ENCODE measurements around the gene KRTAP5-10.
A peak's percentile ranks its signal among the peaks of the same experiment; 100 is the strongest.
"Not testable (repeated sequence)": the region's sequence is repeated elsewhere in the genome, so short reads cannot be mapped to it uniquely, and the experiment has no call there.

The KRTAP5-10 gene

DNA sequence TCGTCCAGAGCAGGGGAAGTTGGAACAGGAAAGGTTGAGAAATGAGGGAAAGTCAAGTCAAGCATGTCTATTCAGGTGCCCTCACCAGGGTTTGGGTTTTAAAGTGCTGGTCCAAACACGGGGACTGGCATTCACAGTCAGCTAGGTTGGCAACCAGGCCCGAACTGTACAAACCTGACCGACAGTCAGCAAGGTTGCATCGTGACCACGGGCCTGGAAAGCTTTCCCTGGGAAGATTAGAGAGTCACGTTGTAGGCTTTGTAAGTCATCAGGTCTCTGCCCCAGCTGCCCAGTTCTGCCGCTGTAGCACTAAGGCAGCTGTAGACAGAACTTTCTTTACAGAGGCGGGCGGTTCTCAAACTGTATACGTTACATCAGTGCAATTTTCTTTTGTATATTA, 7.4 kb downstream of the KRTAP5-10 start:
- DNase-seq (ENCODE audit: low spot score): no peak

DNA sequence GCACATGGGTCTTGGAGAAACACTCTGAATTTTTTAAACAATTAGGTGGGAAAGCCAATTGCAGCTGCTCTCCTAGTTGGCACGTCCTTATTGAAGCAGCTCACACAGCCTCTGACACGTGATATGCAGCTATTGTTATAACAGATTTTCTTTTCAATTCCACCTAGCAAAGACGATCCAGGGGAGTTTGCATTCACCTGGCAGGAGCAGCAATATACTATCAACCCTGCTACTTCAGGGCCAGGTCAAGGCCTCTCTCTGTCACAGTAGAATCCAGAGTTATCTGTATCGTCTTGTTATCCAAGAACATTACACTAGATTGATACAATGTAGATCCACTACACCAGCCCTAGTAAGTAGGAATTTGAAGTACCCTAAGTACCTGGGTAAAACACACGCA, 9.1 kb downstream of the KRTAP5-10 start:
- no peak for DNase-seq (ENCODE audit: low spot score)

GRCh38 chr11:71575723-71576424, 10.5 kb downstream of the KRTAP5-10 start:
- no peak for DNase-seq (ENCODE audit: low spot score)

GRCh38 chr11:71576688-71577465, 11.5 kb downstream of the KRTAP5-10 start:
- DNase-seq (ENCODE audit: low spot score): not testable (repeated sequence)

- DNase-seq (ENCODE audit: low spot score): no peak
Measured at GRCh38 chr11:71577469-71578004, 12.2 kb downstream of the KRTAP5-10 start.

- not testable (repeated sequence) for DNase-seq (ENCODE audit: low spot score)
Measured at GRCh38 chr11:71579513-71579912, 14.2 kb downstream of the KRTAP5-10 start.

DNA sequence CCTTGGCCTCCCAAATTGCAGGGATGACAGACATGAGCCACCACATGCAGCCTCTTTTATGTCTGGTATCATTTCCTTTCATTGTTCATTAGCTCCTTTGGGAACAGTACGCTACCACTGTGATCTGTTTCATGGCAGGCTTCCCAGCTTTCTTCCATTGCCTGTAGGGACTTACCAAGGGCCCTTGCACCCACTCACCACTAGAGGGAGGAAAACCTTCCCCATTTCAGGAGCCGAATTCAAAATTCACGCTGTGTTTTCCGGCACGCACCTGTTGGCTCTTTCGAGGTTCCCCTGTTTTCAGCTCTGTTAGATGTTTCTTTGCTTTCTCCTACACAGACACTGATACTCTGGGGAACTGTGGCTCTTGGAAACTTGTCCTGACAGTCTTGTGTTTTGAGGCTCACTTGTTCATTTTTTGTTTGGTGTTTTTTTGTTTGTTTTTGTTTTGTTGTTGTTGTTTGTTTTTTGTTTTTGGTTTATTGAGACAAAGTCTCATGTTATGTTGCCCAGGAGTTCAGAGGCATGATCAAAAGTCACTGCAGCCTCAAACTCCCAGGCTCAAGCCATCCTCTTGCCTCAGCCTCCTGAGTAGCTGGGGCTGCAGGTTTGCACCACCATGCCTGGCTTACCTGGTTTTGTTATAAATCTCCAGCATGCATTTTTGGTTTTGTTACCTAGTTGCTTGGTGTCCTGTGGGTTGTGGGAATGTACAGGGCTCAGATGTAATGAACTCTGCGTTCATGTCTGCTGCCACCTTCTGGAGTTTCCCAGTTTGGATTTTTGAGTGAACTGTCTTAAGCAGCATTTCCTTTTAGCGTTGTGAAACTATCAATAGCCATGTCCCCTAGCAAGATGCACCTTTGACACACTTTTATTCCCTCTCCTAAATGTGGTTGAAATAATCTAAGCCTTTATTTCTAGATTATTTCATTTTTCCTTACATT, 15.0 kb downstream of the KRTAP5-10 start:
- DNase-seq (ENCODE audit: low spot score): peak; percentile 53

- DNase-seq (ENCODE audit: low spot score): no peak
Measured at GRCh38 chr11:71581826-71582225, 16.5 kb downstream of the KRTAP5-10 start.

DNA sequence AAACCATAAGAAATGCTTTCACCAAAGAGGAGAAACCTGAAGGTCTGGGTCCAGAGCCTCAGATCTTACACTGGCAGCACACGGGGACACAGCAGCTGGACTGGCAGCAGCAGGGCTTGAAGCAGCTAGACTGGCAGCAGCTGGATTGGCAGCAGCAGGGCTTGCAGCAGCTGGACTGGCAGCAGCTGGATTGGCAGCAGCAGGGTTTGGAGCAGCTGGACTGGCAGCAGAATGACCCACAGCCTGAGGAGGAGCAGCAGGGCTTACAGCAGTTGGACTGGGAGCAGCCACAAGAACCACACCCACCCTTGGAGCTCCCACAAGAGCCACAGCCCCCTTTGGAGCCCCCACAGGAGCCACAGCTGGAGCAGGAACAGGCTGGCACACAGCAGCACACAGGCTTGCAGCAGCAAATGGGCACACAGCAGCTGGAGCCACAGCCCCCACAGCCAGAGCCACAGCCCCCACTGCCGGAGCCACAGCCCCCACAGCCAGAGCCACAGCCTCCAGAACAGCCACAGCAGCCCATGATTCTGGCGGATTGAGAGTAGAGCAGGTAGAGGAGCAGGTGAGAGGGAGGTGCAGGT, 17.0 kb downstream of the KRTAP5-10 start, which contains the start of gene KRTAP5-11:
Gene KRTAP5-11, minus strand, starts transcription at position 567 of the 587 bp plus-strand sequence. Its CDS starts 38 bp downstream, at position 529.
- no peak for DNase-seq (ENCODE audit: low spot score)

GRCh38 chr11:71582969-71583368, 17.6 kb downstream of the KRTAP5-10 start:
- not testable (repeated sequence) for DNase-seq (ENCODE audit: low spot score)

DNA sequence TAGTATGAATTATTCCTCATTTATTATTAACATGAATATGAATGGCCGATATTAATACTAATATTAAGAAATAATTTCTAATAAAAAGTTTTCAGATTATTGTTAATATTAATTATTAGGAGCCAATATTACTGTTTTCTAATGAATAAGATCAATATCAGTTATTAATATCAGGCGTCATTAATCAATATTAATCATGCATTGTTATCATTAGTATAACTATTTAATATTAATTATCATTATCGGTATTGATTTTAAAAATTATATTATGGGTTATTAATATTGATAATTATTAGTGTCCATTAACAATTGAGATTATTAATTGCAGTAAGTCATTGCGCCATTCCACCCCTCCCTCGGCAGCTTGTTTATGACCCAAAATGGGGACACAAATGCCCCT, 20.3 kb downstream of the KRTAP5-10 start:
- not testable (repeated sequence) for DNase-seq (ENCODE audit: low spot score)

DNA sequence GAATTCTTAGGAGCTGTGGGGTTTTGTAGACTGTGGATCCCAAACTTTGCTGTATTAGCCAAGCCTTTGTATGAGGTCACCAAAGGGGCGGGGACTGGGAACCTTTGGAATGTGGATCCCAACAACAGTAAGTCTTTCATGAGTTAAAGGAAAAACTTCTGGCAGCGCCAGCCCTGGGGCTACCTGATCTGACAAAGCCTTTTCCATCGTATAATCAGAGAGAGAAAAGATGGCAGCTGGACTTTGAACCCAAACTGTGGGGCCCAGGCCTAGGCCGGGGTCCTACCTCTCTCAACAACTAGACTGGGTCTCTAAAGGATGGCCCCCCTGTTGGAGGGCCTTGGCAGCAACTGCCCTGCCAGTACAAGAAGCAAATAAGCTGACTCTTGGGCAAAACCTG, 23.0 kb downstream of the KRTAP5-10 start:
- DNase-seq (ENCODE audit: low spot score): not testable (repeated sequence)

GRCh38 chr11:71588822-71589545, 23.6 kb downstream of the KRTAP5-10 start:
- not testable (repeated sequence) for DNase-seq (ENCODE audit: low spot score)

DNA sequence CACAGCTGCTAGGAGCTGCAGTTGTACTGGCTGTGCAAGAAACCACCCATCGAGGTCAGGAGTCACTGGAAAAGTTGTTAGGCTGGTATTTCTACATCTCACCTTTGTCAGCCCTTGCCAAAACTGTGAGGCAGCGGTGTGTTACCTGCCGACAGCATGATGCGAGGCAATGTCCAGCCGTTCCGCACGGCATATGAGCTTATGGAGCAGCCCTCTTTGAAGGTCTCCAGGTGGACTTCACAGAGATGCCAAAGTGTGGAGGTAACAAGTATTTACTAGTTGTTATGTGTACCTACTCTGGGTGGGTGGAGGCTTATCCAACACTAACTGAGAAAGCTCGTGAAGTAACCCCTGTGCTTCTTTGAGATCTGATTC, 24.2 kb downstream of the KRTAP5-10 start:
- not testable (repeated sequence) for DNase-seq (ENCODE audit: low spot score)

GRCh38 chr11:71603221-71603620, 37.9 kb downstream of the KRTAP5-10 start:
- DNase-seq (ENCODE audit: low spot score): not testable (repeated sequence)

GRCh38 chr11:71604798-71605488, 39.6 kb downstream of the KRTAP5-10 start:
- not testable (repeated sequence) for DNase-seq (ENCODE audit: low spot score)

DNA sequence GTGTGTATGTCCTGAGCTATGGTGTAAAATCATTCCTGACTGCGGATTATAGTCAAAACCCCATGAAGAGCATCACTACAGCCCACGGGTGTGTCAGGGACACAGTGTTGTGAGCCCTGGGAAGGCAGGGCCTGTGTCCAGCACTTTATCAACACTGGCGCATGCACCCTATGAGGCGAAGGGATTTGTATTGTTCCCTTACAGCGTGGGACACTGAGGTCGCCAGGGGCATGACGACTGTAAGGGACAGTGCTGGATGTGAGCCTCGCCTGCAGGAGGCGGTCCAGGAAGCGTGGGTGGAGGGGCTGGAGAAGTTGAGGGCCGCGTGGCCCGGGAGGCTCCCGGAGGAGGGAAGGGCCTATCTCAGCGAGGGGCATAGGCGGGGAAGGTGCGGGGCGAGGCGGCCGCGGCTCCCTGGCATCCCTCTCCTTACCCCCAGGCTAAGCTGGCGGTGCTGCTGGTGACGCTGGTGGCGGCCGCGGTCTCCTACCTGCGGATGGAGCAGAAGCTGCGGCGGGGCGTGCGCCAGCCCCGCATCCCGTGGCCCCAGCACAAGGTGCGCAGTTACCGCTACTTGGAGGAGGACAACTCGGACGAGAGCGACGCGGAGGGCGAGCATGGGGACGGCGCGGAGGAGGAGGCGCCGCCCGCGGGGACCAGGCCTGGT, 41.6 kb downstream of the KRTAP5-10 start:
- not testable (repeated sequence) for DNase-seq (ENCODE audit: low spot score)

DNA sequence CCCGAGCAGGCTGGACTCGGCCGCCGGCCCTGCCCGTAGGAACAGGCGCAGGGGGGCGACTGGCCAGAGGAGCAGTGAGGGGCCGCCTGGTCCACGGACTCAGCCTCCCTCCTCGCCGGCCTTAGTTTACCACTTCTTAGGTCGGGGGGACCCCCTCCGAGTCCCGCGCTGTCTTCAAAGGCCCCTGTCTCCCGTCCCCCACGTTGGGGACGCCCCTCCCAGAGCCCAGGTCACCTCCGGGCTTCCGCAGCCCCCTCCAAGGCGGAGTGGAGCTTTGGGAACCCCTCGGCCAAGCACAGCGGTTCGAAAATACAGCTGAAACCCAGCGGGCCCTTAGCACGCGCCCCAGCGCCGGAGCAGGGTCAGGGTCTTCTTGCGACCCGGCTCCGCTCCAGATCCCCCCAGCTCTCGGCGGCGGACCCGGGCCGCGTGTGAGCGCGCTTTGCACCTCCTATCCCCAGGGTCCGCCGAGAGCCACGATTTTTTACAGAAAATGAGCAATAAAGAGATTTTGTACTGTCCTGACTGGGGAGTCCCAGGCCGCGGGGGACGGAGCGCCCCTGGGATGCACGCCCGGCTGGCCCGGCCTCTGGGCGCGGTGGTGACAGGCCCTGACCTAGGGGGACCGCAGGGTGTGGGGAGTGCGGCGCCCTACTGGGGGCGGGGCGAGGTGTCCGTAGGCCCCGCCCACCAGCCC, 42.3 kb downstream of the KRTAP5-10 start:
- not testable (repeated sequence) for DNase-seq (ENCODE audit: low spot score)

- not testable (repeated sequence) for DNase-seq (ENCODE audit: low spot score)
Measured at GRCh38 chr11:71608272-71608671, 42.9 kb downstream of the KRTAP5-10 start.

Measured in putamen (tissue), 1 donor.